Neutrophil (primary cell): Measurements from ENCODE around the gene SCLY.

Source experiments
- H3K27ac ChIP-seq: fragments of 200-600 bp; sonication (generic); 2 replicates; pipeline ENCODE4 v1.5.1; 2016; ENCODE audit warnings: mild to moderate bottlenecking, moderate library complexity
- H3K27me3 ChIP-seq: fragments of 200-600 bp; sonication (generic); 2 replicates; pipeline ENCODE4 v1.6.0; 2016; ENCODE audit warnings: mild to moderate bottlenecking
- H3K36me3 ChIP-seq: fragments of 200-600 bp; sonication (generic); 2 replicates; pipeline ENCODE4 v1.5.1; 2017
- H3K4me1 ChIP-seq, 2 experiments: fragments of 200-600 bp in 1 of 2; sonication (generic) in 1 of 2; 1 replicate in 1 of 2; 2 replicates in 1 of 2; pipeline versions ENCODE4 v1.5.1 to v1.6.1; 2013 to 2016; ENCODE audit warnings: low read depth in 1 of 2, low read length in 1 of 2, mild to moderate bottlenecking in 1 of 2, moderate library complexity in 1 of 2; ENCODE audit not compliant: control insufficient read depth in 1 of 2, insufficient read depth in 1 of 2
- H3K4me3 ChIP-seq, 2 experiments: fragments of 200-600 bp in 1 of 2; sonication (generic) in 1 of 2; 1 replicate in 1 of 2; 2 replicates in 1 of 2; pipeline ENCODE4 v1.5.1; 2013 to 2016; ENCODE audit warnings: low read depth in 1 of 2, low read length in 1 of 2, mild to moderate bottlenecking in 1 of 2, moderate library complexity in 1 of 2
- H3K9me3 ChIP-seq: fragments of 200-600 bp; sonication (generic); 2 replicates; pipeline ENCODE4 v1.5.1; 2016
- CTCF ChIP-seq: fragments of 200-600 bp; sonication (generic); IDR thresholded peaks from 2 replicates; pipeline ENCODE4 v1.5.1; 2016; ENCODE audit warnings: antibody characterized with exemption

The SCLY gene

GRCh38 chr2:238121511-238122286 is 60.9 kb downstream of the SCLY start:
- peaks cover 35% of the 10 kb centered on the region for H3K27me3 ChIP-seq
- H3K4me1 ChIP-seq, result no peaks in the 10 kb centered on the region
- H3K9me3 ChIP-seq, result no peaks in the 10 kb centered on the region
- TF ChIP-seq CTCF, result no peak
- H3K36me3 ChIP-seq, result no peaks in the 10 kb centered on the region
- H3K4me3 ChIP-seq, result no peak overlapping the region
- no peak overlapping the region for H3K27ac ChIP-seq

DNA sequence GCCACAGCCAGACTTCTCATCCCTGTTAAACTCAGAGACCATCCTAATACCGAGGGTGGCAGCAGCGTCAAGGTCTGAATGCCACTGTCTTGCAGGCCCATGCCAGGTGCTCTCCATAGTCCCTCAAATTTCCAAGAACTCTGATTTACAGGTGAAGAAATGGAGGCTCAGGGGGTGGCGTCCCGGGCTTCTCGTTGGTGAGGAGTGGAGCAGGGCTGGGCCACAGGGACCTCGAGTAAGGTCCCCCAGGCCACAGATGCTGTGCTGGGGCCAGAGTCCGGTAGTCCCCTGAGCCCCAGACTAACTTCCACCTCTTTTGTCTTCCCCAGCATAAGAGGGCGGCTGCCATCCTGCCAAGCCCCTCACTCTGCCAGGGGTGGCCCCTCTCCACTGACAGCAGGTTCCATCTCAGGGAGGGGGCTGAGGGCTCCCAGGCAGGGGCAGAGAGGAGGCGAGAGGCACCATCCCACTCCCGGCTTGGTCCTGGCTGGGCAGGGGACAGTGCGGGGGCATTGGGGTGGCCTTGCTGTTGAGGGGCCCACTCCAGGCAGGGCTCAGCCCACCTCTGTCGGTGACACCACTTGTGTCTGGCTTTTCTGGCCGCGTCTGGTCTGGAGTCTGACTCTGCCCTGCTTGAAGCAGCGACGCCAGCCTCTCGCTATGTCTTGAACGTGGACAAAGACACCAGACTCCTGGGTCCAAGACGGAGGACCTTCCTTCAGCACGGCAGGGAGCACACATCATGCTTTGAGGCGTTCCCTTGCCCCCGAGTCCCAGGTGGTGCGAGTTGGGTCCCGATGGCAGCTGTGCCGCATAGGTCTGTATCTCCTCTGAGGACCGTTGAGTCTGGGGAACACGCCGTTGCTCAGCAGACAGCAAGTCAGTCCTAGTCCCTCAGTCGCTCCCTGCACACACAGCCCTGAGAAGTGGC is 61.8 kb downstream of the SCLY start:
- no peaks in the 10 kb centered on the region for H3K9me3 ChIP-seq
- no peak overlapping the region for H3K27ac ChIP-seq
- H3K27me3 ChIP-seq, result peaks cover 39% of the 10 kb centered on the region
- no peaks in the 10 kb centered on the region for H3K36me3 ChIP-seq
- TF ChIP-seq CTCF, result no peak
- H3K4me1 ChIP-seq, result no peaks in the 10 kb centered on the region
- H3K4me3 ChIP-seq, result no peak overlapping the region

GRCh38 chr2:238123218-238123971 is 62.6 kb downstream of the SCLY start:
- peaks cover 37% of the 10 kb centered on the region for H3K27me3 ChIP-seq
- no peak overlapping the region for H3K27ac ChIP-seq
- no peak for TF ChIP-seq CTCF
- H3K36me3 ChIP-seq, result no peaks in the 10 kb centered on the region
- H3K9me3 ChIP-seq, result no peaks in the 10 kb centered on the region
- no peak overlapping the region for H3K4me3 ChIP-seq
- no peaks in the 10 kb centered on the region for H3K4me1 ChIP-seq

DNA sequence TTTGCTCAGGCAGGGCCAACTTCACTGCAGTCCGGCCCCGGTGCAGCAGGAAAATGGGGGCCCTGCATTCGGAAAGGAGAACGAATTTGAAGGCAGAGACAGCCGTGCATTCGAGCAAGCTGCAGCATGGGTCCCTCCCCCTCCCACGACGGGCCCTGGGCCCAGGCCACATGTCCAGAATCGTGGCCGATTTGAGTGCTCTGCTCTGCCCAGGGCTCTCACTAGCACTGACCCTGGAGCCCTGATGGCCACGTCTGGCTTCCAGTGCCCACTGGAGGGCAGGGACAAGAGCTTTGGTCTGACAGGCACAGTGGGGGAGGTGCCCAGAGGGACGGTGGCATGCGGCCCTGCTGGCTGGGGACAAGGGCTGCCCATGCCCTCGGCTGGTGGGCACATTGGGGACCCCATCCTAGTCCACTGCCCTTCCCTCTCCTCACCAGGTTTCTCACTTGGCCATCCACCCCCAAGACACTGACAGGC is 63.2 kb downstream of the SCLY start:
- TF ChIP-seq CTCF, result no peak
- H3K27me3 ChIP-seq, result peaks cover 30% of the 10 kb centered on the region
- H3K27ac ChIP-seq, result no peak overlapping the region
- no peaks in the 10 kb centered on the region for H3K4me1 ChIP-seq
- H3K36me3 ChIP-seq, result no peaks in the 10 kb centered on the region
- no peaks in the 10 kb centered on the region for H3K9me3 ChIP-seq
- H3K4me3 ChIP-seq, result no peak overlapping the region

DNA sequence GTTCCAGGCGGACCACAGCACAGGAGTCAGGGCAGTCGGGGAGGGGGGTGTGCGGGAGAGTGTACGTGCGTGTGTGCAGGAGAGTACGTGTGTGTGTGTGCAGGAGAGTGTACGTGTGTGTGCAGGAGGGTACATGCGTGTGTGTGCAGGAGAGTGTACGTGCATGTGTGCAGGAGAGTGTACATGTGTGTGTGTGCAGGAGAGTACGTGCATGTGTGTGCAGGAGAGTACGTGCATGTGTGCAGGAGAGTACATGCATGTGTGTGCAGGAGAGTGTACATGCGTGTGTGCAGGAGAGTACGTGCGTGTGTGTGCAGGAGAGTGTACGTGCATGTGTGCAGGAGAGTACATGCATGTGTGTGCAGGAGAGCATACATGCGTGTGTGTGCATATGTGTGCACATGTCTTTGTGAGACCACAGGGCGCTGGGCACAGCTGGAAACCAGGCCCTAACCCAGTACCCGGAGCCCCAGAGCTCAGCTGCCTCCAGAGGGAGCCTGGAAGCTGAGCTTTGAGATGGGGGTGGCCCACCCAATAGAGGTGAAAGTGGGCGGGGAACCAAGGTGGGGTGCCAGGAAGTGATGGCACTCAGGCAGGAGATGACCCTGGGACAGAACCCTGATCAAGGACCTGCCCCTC is 63.8 kb downstream of the SCLY start:
- no peak for TF ChIP-seq CTCF
- H3K27me3 ChIP-seq, result peaks cover 24% of the 10 kb centered on the region

More for the DNA sequence above, 63.8 kb downstream of the SCLY start:
- Histone ChIP-seq H3K4me1 (no peaks in the 10 kb centered on the region), H3K36me3 (no peaks in the 10 kb centered on the region), H3K9me3 (no peaks in the 10 kb centered on the region), H3K27ac (no peak overlapping the region), H3K4me3 (no peak overlapping the region)
